Measurements from ENCODE around the gene OR10A3.

Gene OR10A3

DNA sequence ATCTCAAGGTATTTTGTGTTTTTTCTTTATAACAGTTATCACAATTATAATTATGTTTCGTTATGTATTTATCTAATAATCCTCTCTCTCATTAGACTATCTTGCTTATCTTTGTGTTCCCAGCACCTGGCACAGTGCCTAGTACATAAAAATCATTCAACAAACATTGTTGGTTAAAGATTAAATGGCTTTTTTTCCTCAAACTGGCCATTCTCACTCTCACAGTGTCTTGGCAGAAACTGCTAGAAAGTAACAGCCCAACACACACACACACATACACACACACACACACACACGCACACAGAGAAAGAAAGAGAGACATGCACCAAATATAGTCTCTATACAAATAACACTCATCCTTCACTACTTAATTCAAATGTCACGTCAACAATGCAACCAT, 47.3 kb downstream of the OR10A3 start:
- no peak for DNase-seq (ENCODE audit: insufficient read length, low spot score)
- FAIRE-seq, result no peak

DNA sequence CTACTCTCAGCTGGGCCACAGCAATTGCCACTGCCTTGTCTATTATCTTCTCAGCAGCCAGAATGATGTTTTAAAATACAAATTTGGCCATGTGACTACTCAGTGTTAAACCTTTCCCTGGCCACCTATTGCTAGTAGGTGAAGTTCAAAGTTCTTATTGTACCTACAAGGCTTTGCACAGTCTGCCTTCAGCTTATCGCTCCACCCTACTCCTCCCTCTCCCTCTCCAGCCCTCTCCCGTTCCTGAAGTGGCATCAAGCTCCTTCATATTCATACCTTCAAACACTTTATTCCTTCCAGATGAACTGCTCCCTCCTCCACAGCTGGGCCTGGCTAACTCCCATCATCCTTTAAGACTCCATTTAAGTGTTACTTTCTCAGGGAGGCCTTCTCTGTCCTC, 47.7 kb downstream of the OR10A3 start:
- FAIRE-seq, result no peak
- no peak for DNase-seq (ENCODE audit: insufficient read length, low spot score)

DNA sequence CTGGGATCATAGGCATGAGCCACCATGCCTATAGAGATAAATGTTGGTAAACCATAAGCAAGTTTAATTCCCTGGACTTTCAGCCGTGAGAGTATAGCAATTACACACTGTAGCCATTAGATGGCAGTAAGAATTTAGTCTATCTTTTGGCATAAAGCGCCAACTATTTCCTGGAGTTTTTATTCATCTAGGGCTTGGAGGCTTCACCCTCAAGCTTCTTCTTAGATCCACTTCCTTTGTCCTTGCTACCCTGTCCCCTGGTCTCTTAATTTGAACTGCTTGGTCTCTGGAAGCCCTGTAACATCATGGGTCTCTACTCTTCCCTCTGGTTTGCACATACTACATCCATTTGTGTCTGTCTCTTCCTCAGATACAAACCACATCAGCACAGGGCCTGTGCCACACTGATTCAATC, 48.7 kb downstream of the OR10A3 start:
- FAIRE-seq (peak; percentile 94), DNase-seq (ENCODE audit: insufficient read length, low spot score) (peak; percentile 26)

DNA sequence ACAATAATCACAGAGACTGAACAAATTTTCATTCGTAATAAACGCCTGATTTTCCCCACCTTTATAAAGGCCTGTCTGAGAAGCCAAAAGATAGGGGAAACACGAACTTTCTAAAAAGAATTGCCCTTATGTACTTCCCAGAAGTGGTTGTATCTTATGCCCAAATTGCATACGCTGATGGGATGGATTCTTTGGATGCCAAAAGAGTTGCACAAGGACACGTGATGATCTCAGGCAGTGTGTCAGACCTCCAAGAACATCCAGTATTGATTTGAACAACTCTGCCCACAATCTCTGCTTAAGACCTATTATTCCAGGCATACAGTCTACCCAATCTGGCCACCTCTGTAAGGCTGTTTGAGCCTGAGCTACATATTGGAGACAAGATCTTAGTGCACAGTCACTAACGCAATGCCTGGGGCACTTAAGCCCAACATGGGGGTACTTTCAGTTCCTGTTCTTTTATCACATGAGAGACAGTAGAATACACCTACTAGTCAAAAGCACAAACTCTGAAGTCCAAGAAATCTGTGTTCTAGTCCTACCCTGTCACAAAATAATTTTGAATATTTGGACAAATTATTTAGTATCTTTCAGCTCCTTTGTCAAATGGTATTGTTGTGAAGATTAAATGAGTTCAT, 49.3 kb downstream of the OR10A3 start:
- DNase-seq (ENCODE audit: insufficient read length, low spot score), result no peak
- no peak for FAIRE-seq

DNA sequence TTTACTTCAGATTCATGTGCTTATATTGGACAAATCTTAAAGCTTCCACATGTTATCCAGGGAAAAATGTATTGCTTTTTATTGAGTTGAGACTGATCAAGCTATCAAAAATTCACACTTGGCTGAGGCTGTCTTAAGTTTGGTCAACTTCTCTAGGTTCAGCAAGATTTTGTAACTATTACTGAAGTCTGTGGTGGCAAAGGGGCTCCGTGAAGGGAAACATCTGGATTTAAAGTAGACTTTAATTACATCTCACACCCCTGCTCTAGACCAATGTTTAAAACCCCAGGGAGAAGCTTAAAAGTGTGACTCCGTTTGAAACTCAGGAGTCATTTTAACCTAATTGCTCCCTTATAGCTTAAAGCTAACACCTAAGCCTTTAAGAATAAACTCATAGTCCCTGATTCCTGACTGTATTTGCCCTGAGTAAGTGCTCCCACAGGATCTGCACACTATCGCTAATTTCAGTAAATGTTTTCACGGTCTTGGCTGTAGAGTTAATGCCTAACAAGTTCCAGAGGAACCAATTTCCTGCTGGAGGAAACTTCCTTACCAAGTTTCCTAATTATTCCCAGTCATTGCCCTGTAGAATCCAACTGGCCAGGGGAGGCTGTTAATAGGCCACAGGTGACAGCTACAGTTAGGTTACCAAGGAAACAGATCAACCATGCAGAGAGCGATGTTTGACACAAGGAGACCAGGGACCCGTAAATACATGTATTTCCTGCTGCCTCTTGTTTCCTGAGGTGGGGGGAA, 50.9 kb downstream of the OR10A3 start:
- DNase-seq (ENCODE audit: insufficient read length, low spot score) (no peak), FAIRE-seq (peak; percentile 58)

DNA sequence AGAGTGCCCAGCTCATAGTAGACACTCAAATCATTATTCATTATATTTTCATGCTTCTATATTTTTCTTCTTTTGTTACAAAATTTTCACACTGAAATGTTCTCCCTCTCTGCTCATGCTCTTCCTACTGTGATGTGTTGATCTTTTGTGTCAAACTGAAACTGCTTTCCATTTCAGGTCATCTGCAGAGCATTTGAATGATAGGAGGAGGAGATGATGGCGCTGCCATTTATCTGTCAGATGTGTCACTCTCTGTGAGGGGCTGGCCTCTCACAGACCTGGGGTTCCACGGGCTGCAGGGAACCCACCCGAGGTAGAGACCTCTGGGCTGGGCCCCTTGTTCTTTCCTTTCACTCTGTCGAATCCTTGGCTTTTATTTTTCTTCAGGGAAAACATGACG, 51.5 kb downstream of the OR10A3 start:
- FAIRE-seq, result no peak
- no peak for DNase-seq (ENCODE audit: insufficient read length, low spot score)

Measured in GM19239 (cell line).